HCT116 (cell line): ENCODE results near the gene KCNMB2. TPM values are rescaled to one million over a fixed set of nuclear protein-coding genes. Genes with fewer than 3 reads are reported as not detected.

Source experiments
- ATAC-seq: fragments of 200-7000 bp; cut with Tn5 transposase; 2 replicates; pipeline ENCODE4 v1.9.1; 2020; ENCODE audit warnings: mild to moderate bottlenecking, moderate library complexity
- BruUV-seq: library from RNA; stranded (reverse); fragments of 400-500 nt; replicated peaks from 2 replicates; lab custom pipeline; 2021; lab: Mats Ljungman, UMichigan
- CTCF ChIA-PET: fragments of 300-600 bp; sonication (Branson Sonifier 250); formaldehyde crosslinking; loops from one replicate; lab custom pipeline; 2021; ENCODE audit warnings: antibody characterized with exemption; lab: Charles Lee
- POLR2A ChIA-PET: fragments of 300-600, 350-600 bp; sonication (Branson Sonifier 250); formaldehyde crosslinking; loops from one replicate; lab custom pipeline; 2021; ENCODE audit warnings: antibody characterized with exemption; lab: Charles Lee
- RAD21 ChIA-PET, 2 experiments: fragments of 300-600 bp; sonication (Branson Sonifier 250); formaldehyde crosslinking; loops; one replicate each; lab custom pipeline; 2023; ENCODE audit warnings: low total read pairs in 2 of 2; ENCODE audit not compliant: uncharacterized antibody in 2 of 2, unreplicated experiment in 2 of 2, low non-redundant PET in 1 of 2; lab: Charles Lee
- DNase-seq: peaks from one replicate; pipeline ENCODE4 v3.0.0-alpha.2; 2010; ENCODE audit warnings: low read depth, low spot score
- H2AFZ ChIP-seq: fragments of 200-600 bp; shearing (Covaris generic), sonication (generic); 2 replicates; pipeline ENCODE4 v1.6.1; 2017; ENCODE audit warnings: low read depth, mixed run types, mixed read lengths, antibody characterized with exemption, low read length; ENCODE audit not compliant: poor library complexity, severe bottlenecking
- H3K27ac ChIP-seq: 2 replicates; pipeline ENCODE4 v1.5.1; 2012; ENCODE audit warnings: low read depth, low read length
- H3K27me3 ChIP-seq: fragments of 200-600 bp; sonication (generic); 2 replicates; pipeline ENCODE4 v1.6.1; 2016; ENCODE audit warnings: mixed run types, low read length, mixed read lengths; ENCODE audit not compliant: insufficient read depth
- H3K36me3 ChIP-seq, 2 experiments: fragments of 200-500 bp in 1 of 2; fragments of 200-600 bp in 1 of 2; sonication (Bioruptor generic) in 1 of 2; sonication (generic) in 1 of 2; 2 replicates each; pipeline versions ENCODE4 v1.5.1 to v1.6.1; 2014 to 2016; ENCODE audit warnings: low read length in 2 of 2, inconsistent platforms in 1 of 2, mixed read lengths in 1 of 2, mixed run types in 1 of 2; ENCODE audit not compliant: insufficient read depth in 2 of 2, control insufficient read depth in 1 of 2
- H3K4me1 ChIP-seq, 2 experiments: fragments of 200-600 bp in 1 of 2; sonication (generic) in 1 of 2; 2 replicates each; pipeline versions ENCODE4 v1.5.1 to v1.6.1; 2012 to 2017; ENCODE audit warnings: low read length in 2 of 2, inconsistent platforms in 1 of 2, mild to moderate bottlenecking in 1 of 2, mixed read lengths in 1 of 2, mixed run types in 1 of 2, moderate library complexity in 1 of 2; ENCODE audit not compliant: insufficient read depth in 2 of 2, control insufficient read depth in 1 of 2
- H3K4me2 ChIP-seq: fragments of 200-600 bp; sonication (generic); 2 replicates; pipeline ENCODE4 v1.6.1; 2017; ENCODE audit warnings: mixed run types, low read length, mixed read lengths
- H3K4me3 ChIP-seq, 2 experiments: fragments of 200-600 bp in 1 of 2; sonication (generic) in 1 of 2; replicated peaks in 1 of 2; 2 replicates each; pipeline ENCODE4 v1.5.1; 2011 to 2016; ENCODE audit warnings: low read length in 2 of 2, control low read depth in 1 of 2, low read depth in 1 of 2, mild to moderate bottlenecking in 1 of 2, mixed read lengths in 1 of 2, mixed run types in 1 of 2
- H3K79me2 ChIP-seq: fragments of 200-600 bp; sonication (generic); 2 replicates; pipeline ENCODE4 v1.6.1; 2017; ENCODE audit warnings: mild to moderate bottlenecking, mixed run types, low read length, moderate library complexity, mixed read lengths; ENCODE audit not compliant: insufficient read depth
- H3K9ac ChIP-seq: fragments of 200-600 bp; sonication (generic); 2 replicates; pipeline ENCODE4 v1.6.1; 2016; ENCODE audit warnings: low read length, mixed read lengths
- H3K9me2 ChIP-seq: fragments of 200-600 bp; sonication (generic), shearing (Covaris generic); 2 replicates; pipeline ENCODE4 v1.6.1; 2017; ENCODE audit warnings: mixed run types, mild to moderate bottlenecking, moderate library complexity; ENCODE audit not compliant: insufficient read depth
- H3K9me3 ChIP-seq, 2 experiments: fragments of 200-500 bp in 1 of 2; fragments of 200-600 bp in 1 of 2; sonication (Bioruptor generic) in 1 of 2; sonication (generic) in 1 of 2; 2 replicates each; pipeline ENCODE4 v1.6.1; 2014 to 2017; ENCODE audit warnings: low read length in 2 of 2, mixed read lengths in 2 of 2, inconsistent platforms in 1 of 2, low read depth in 1 of 2, mild to moderate bottlenecking in 1 of 2, mixed run types in 1 of 2, moderate library complexity in 1 of 2; ENCODE audit not compliant: control insufficient read depth in 1 of 2, insufficient read depth in 1 of 2
- H4K20me1 ChIP-seq: fragments of 200-600 bp; sonication (generic), shearing (Covaris generic); 2 replicates; pipeline ENCODE4 v1.6.1; 2017; ENCODE audit warnings: mixed run types, mild to moderate bottlenecking, moderate library complexity; ENCODE audit not compliant: insufficient read depth
- CEBPB ChIP-seq: IDR thresholded peaks from 2 replicates; pipeline ENCODE4 v1.6.1; 2012; ENCODE audit warnings: low read depth
- POLR2A ChIP-seq: IDR thresholded peaks from 2 replicates; pipeline ENCODE4 v1.7.0; 2011; ENCODE audit warnings: borderline replicate concordance; ENCODE audit not compliant: insufficient read depth, insufficient read length; ENCODE audit errors: extremely low read depth
- POLR2AphosphoS5 ChIP-seq: IDR thresholded peaks from 2 replicates; pipeline ENCODE4 v1.6.1; 2011; ENCODE audit warnings: mild to moderate bottlenecking, low read depth, low read length, moderate library complexity
- RAD21 ChIP-seq: IDR thresholded peaks from 2 replicates; pipeline ENCODE4 v1.6.1; 2012; ENCODE audit warnings: low read depth, mild to moderate bottlenecking
- SIN3A ChIP-seq: IDR thresholded peaks from 2 replicates; pipeline ENCODE4 v1.6.1; 2012; ENCODE audit warnings: low read depth
- SP1 ChIP-seq: IDR thresholded peaks from 2 replicates; pipeline ENCODE4 v1.6.1; 2012; ENCODE audit warnings: low read depth
- SRF ChIP-seq: IDR thresholded peaks from 2 replicates; pipeline ENCODE4 v1.6.1; 2012; ENCODE audit warnings: low read depth
- ZNF274 ChIP-seq: fragments of 200-500 bp; sonication (Bioruptor generic); IDR thresholded peaks from 2 replicates; pipeline ENCODE4 v1.6.1; 2014; ENCODE audit warnings: mild to moderate bottlenecking, low read depth, low read length, inconsistent platforms
- intact Hi-C: fragments of 100-400 bp; cut with micrococcal nuclease; formaldehyde crosslinking; loops from 2 replicates; pipeline ENCODE4 v1.10.0; 2022
- total RNA-seq: library from RNA; stranded (reverse); gene quantifications from one replicate; pipeline ENCODE4 v1.2.1, GENCODE V29; 2021; ENCODE audit not compliant: unreplicated experiment
- TF ChIP-seq, protein P1 (sequence below): IDR thresholded peaks from 2 replicates; pipeline ENCODE4 v1.6.1; 2012; ENCODE audit warnings: low read depth
- TF ChIP-seq, protein P2 (sequence below): IDR thresholded peaks from 2 replicates; pipeline ENCODE4 v1.6.1; 2011; ENCODE audit warnings: mild to moderate bottlenecking, low read length, moderate library complexity; ENCODE audit not compliant: insufficient replicate concordance; ENCODE audit errors: extremely low read depth
- TF ChIP-seq, protein P3 (sequence below): IDR thresholded peaks from 2 replicates; pipeline ENCODE4 v1.6.1; 2012

The KCNMB2 gene
- total RNA-seq, 1 experiment from 2014 or later, result not detected

- intact Hi-C loops, result no loop called here
- H3K4me2 ChIP-seq, result no peak overlapping the region
- BruUV-seq, result no TSS peak
- H4K20me1 ChIP-seq, result no peaks in the 10 kb centered on the region
- ATAC-seq, result no peak
- ChIA-PET CTCF (no interaction called here), RAD21 (no interaction called here), POLR2A (no interaction called here)
- no peak overlapping the region for H3K9ac ChIP-seq
- TF ChIP-seq POLR2A (no peak), CEBPB (no peak)
- H3K9me3 ChIP-seq, result no peaks in the 10 kb centered on the region
- no peaks in the 10 kb centered on the region for H3K9me2 ChIP-seq
- DNase-seq, result no peak
- H3K79me2 ChIP-seq, result no peaks in the 10 kb centered on the region
- no peak overlapping the region for H3K27ac ChIP-seq
- H3K4me3 ChIP-seq, result no peak overlapping the region
- no peaks in the 10 kb centered on the region for H3K36me3 ChIP-seq
- H2AFZ ChIP-seq, result no peak overlapping the region
- H3K4me1 ChIP-seq, result no peaks in the 10 kb centered on the region
- no peaks in the 10 kb centered on the region for H3K27me3 ChIP-seq
Observed at GRCh38 chr3:178560759-178561158, 24.5 kb downstream of the KCNMB2 start.

- no peaks in the 10 kb centered on the region for H4K20me1 ChIP-seq
- ChIA-PET RAD21 (no interaction called here), POLR2A (no interaction called here), CTCF (no interaction called here)
- no peaks in the 10 kb centered on the region for H3K79me2 ChIP-seq
- H3K9ac ChIP-seq, result no peak overlapping the region
- no peaks in the 10 kb centered on the region for H3K9me2 ChIP-seq
- no peaks in the 10 kb centered on the region for H3K36me3 ChIP-seq
- H3K27me3 ChIP-seq, result no peaks in the 10 kb centered on the region
- no TSS peak for BruUV-seq
- H3K4me1 ChIP-seq, result no peaks in the 10 kb centered on the region
- H3K27ac ChIP-seq, result no peak overlapping the region
- no peaks in the 10 kb centered on the region for H3K9me3 ChIP-seq
- TF ChIP-seq POLR2AphosphoS5, result no peak
- TF ChIP-seq ZNF274, result no peak
- TF ChIP-seq, protein P1, sequence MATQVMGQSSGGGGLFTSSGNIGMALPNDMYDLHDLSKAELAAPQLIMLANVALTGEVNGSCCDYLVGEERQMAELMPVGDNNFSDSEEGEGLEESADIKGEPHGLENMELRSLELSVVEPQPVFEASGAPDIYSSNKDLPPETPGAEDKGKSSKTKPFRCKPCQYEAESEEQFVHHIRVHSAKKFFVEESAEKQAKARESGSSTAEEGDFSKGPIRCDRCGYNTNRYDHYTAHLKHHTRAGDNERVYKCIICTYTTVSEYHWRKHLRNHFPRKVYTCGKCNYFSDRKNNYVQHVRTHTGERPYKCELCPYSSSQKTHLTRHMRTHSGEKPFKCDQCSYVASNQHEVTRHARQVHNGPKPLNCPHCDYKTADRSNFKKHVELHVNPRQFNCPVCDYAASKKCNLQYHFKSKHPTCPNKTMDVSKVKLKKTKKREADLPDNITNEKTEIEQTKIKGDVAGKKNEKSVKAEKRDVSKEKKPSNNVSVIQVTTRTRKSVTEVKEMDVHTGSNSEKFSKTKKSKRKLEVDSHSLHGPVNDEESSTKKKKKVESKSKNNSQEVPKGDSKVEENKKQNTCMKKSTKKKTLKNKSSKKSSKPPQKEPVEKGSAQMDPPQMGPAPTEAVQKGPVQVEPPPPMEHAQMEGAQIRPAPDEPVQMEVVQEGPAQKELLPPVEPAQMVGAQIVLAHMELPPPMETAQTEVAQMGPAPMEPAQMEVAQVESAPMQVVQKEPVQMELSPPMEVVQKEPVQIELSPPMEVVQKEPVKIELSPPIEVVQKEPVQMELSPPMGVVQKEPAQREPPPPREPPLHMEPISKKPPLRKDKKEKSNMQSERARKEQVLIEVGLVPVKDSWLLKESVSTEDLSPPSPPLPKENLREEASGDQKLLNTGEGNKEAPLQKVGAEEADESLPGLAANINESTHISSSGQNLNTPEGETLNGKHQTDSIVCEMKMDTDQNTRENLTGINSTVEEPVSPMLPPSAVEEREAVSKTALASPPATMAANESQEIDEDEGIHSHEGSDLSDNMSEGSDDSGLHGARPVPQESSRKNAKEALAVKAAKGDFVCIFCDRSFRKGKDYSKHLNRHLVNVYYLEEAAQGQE, result no peak
- TF ChIP-seq, protein P2, sequence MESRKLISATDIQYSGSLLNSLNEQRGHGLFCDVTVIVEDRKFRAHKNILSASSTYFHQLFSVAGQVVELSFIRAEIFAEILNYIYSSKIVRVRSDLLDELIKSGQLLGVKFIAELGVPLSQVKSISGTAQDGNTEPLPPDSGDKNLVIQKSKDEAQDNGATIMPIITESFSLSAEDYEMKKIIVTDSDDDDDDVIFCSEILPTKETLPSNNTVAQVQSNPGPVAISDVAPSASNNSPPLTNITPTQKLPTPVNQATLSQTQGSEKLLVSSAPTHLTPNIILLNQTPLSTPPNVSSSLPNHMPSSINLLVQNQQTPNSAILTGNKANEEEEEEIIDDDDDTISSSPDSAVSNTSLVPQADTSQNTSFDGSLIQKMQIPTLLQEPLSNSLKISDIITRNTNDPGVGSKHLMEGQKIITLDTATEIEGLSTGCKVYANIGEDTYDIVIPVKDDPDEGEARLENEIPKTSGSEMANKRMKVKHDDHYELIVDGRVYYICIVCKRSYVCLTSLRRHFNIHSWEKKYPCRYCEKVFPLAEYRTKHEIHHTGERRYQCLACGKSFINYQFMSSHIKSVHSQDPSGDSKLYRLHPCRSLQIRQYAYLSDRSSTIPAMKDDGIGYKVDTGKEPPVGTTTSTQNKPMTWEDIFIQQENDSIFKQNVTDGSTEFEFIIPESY, result no peak
- no peak for TF ChIP-seq RAD21
- no peak for TF ChIP-seq SP1
- TF ChIP-seq, protein P3, sequence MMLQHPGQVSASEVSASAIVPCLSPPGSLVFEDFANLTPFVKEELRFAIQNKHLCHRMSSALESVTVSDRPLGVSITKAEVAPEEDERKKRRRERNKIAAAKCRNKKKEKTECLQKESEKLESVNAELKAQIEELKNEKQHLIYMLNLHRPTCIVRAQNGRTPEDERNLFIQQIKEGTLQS, result no peak
- no peak for TF ChIP-seq SIN3A
- TF ChIP-seq SRF, result no peak
- intact Hi-C loops, result no loop called here
- no peak overlapping the region for H3K4me2 ChIP-seq
- no peak for DNase-seq
- no peak overlapping the region for H3K4me3 ChIP-seq
- ATAC-seq, result no peak
- no peak overlapping the region for H2AFZ ChIP-seq
Observed at GRCh38 chr3:178561239-178561638, 25.0 kb downstream of the KCNMB2 start.
